HG03103 (cell line): ENCODE data around the gene OCRL.

ENCODE experiments used
- ATAC-seq: cut with Tn5 transposase; IDR thresholded peaks from one replicate; pipeline ENCODE4 v1.9.1; 2021; ENCODE audit warnings: low read depth; ENCODE audit not compliant: unreplicated experiment

OCRL gene

GRCh38 chrX:129581904-129582303 is 41.8 kb downstream of the OCRL start:
- no peak for ATAC-seq

DNA sequence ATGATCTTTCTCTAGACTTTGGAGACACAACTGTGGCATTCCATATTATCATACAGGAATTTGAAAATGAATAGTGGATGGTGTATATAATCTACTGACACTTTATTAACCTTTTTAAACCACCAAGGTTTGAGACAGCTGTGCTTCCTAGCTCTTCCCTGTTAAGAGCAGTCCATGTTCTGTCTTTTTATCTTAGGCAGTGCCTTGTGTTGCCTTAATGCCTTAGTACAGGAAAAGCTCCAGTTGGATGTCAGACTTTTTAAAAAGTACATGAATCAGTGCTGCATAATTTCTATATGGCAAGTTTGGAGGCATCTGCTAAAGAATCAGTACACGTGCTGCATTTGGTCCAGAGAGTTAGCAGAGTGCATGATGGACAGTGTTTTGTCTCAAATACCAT is 45.1 kb downstream of the OCRL start:
- ATAC-seq: no peak

GRCh38 chrX:129585691-129586090 is 45.6 kb downstream of the OCRL start:
- no peak for ATAC-seq

DNA sequence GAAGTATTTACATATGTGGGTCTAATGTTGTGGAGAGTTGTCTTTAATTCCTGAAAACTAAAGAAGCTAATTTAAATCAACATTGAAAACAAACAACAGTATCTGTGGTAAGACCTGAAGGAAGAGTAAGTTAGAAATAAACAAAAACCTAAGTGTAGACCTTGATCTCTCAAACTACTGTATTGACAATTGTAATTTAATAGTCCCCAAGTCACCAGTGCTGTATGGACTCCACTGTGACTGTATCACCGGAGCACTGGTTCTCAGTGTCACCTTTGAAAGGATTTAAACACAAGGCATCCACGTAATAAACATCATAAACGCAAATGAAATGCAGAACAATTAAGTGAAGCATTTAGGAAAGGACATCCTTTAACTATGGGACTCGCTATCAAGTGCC is 46.4 kb downstream of the OCRL start:
- ATAC-seq: no peak

DNA sequence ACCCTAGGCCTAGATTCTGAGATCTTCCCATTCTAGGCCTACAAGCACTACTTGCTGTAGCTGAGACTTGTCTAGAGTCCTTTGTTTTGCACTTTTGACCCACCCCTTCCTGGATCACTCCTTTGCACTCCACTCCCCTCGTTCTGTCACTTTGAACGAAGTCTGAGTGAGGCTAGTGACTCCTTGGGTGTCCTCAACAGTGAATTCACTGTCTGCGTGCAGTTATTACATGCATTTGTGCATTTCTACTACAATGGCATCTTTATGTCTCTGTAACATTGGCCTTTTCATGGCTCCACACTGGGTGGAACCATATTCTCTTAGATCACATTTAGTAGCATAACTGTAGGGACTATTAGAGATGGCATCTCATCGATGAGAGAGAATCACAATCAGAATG is 50.5 kb downstream of the OCRL start:
- ATAC-seq: no peak

DNA sequence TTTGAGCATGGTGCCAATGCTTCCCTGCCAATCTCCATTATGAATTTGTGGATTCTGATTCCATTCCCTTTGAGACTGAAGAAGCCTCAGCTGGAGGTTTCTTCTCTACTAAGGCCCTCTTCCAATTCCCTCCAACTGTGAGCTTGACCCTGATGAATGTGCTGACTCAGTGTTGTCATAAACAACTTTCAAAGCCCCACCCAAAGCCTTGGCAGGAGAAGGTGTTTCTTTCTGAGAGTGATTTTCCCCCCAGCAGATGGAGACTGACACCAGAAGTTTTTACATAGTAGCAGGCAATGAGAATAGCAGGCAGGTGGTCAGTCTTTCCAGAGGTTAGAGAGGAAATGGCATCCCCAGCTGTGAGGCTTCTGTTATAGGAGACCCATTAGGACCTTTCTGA is 53.1 kb downstream of the OCRL start:
- ATAC-seq: no peak

DNA sequence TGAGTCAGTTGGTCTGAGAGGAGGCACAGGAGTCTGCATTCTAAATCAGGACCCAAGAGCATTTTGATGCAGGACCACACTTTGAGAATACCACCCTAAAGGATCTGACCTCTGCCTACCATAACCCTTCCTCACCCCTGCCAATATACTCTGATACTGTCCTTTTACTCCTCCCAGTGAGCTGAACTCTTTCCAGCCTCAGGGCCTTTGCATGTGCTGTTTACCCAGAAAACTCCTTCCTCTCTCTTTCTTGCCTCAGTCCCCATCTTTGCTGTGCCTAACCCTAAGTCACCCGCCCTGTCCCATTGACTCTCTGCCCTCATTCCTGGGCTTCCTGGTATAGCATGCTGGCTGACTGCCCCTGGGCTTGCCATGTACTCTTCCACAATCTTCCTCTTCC is 54.7 kb downstream of the OCRL start:
- no peak for ATAC-seq

DNA sequence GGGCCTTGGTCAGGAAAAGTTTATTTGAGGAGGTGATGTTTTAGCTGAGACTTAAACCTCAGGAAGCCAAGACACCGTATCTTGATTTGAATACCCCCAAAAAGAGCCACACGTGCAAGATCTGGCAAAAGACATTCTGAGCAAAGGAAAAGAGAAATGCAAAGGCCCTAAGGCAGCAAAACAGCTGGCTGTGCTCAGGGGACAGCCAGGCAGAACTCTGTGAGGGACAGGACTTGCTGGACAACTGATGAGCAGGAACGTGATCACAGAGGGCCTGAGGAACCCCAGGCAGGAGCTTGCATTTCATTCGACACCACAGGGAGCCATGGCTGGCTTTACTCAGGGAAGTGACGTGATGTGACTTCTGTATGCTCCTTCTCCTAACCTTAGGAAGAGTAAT is 56.0 kb downstream of the OCRL start:
- no peak for ATAC-seq

GRCh38 chrX:129597905-129598304 is 57.8 kb downstream of the OCRL start:
- ATAC-seq: no peak

- ATAC-seq: no peak
Observed at GRCh38 chrX:129599499-129599898, 59.4 kb downstream of the OCRL start.

- no peak for ATAC-seq
Observed at GRCh38 chrX:129599996-129600395, 59.9 kb downstream of the OCRL start.

- ATAC-seq: no peak
Observed at GRCh38 chrX:129600981-129601424, 60.9 kb downstream of the OCRL start.

DNA sequence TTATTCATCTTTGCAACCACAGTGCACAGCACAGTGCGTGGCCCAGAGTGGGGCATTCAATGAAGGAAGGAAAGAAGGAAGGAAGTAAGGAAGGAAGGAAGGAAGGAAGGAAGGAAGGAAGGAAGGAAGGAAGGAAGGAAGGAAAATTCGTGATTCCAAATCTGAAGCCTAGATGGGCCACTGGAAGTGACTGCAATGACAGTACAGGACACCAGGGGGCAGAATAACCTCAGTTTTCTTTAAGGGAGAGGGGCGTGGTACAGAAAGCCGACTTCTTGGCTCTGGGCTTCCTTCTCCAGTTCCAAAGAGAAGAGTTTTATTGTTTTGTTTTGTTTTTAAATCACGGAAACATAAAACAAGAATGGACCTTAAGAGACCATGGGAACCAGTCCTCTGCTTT is 66.9 kb downstream of the OCRL start:
- ATAC-seq: no peak

- ATAC-seq: no peak
Observed at GRCh38 chrX:129608496-129608895, 68.4 kb downstream of the OCRL start.

GRCh38 chrX:129609395-129609794 is 69.3 kb downstream of the OCRL start:
- ATAC-seq: no peak

DNA sequence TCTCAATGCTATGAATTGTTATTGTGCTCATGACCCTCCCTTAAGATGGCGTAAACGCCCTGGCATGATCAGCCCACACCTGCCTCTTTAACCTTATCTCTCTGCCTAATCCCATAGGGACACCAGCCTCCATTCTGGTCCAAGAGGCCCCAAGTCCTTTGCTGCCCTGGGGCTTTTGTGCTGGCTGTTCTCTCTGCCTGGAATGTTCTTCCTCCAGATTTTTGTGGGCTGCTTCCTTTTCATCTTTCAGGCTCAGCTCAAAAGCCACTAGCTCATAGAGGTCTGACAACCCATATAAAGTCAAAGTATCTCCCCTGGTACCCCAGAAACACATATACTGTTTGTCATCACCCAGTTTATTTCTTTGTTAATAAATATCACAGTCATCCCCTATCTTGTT is 72.3 kb downstream of the OCRL start:
- no peak for ATAC-seq

- no peak for ATAC-seq
Observed at GRCh38 chrX:129613596-129613995, 73.5 kb downstream of the OCRL start.

DNA sequence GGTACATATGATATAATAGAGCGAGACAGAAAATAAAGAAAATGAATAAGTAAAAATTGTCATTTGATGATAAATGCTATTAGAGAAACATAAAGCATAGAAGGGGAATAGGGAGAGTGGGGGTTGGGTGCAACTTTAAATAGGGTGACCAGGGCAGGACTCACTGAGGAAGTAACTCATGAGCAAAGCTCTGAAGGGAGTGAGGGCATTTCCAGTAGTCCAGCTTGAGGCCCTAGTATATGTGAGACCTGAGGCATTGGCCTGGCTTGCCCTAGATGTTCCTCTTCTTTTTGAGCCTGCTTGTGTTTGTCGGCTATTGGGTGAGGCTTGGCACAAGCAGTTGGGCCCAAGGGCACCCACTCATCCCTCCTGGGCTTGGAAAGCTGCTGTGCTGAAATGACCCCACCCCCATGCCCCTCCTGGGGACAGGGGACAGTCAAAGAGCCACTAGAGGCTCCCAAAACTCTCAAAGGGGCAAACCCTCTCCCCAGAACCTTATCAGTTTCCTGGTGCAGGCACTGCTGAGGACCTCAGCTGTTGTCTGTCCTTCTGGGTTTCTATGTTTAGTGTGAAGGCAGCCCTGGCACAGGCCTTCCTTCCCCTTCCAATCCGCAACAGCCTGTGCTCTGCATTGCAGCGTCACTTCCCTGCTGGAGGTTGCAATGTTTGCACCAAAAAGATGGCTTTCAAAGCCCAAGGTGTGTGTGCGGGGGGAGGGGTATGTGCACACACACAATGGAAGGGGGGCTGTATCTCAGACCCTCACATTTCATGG is 74.6 kb downstream of the OCRL start:
- no peak for ATAC-seq

DNA sequence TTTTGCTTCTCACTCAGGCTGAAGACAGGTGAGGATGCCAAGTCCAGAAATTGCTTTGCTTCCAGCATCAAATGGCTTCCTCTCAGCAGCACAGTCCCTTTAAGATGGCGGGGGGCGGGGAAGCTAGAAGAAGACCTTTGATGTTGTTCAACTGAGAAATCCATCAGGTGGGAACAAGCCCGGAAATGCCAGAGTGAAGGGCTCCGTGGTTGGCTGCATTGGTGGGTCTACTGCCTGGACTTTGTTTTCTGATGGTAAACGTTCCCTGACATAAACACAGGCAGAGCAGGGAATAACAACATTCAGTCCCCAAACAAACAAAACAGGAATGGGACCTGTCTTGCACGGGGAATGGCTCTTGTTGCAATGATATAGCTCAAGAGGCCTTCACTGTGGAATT is 77.4 kb downstream of the OCRL start:
- no peak for ATAC-seq

DNA sequence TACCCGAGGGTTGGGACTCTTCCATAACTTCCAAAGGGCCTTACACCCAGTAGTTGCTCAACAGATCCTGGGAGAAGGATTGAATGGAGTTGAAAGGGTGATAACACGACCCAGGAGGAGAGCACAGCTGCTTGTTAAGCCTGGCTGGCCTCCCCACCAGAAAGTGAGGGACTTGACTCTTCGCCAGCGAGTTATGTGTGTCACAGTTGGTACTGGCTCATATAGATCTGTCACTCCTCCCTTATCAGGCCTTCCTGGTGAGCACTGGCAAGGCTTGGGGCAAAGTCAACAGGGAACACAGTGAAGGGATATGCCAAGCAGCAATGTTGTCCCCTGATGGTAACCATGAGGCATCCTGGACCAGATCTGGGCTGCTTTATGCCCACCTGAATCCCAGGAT is 78.9 kb downstream of the OCRL start:
- no peak for ATAC-seq

DNA sequence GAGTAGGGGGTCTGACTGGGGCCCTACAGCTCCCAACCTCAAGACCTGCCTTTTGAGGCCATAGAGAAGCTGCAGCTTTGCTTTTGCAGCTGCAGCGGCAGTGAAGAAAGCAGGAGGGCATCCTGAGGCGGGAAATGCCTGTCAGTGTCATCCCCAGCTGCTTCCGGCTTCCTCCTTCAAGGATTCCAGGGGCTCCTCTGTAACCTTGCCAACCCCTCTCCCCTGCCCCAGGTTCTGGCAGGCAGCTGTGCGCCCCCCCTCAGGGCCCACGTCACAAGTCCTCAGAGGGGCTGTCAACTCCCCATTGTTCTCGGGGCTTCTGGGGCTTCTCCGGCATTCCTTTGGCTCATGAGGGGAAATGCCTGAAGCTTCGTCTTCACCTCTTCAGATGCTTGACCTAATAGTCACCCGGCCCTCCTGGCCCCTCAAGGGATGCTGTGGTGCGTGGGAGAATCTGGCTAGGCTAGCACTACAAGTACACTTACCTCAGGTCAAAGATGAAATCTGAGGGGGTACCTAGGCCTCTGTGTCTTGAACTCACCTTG is 82.8 kb downstream of the OCRL start:
- ATAC-seq: no peak

DNA sequence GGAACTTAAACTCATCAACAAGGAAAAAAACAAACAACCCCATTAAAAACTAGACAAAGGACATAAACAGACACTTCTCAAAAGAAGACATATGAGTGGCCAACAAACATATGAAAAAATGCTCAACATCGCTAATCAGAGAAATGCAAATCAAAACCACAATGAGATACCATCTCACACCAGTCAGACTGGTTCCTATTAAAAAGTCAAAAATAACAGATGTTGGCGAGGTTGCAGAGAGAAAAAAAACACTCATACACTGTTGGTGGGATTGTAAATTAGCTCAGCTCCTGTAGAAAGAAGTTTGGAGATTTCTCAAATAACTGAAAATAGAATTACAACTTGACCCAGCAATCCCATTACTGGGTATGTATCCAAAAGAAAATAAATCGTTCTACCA is 86.0 kb downstream of the OCRL start:
- no peak for ATAC-seq

DNA sequence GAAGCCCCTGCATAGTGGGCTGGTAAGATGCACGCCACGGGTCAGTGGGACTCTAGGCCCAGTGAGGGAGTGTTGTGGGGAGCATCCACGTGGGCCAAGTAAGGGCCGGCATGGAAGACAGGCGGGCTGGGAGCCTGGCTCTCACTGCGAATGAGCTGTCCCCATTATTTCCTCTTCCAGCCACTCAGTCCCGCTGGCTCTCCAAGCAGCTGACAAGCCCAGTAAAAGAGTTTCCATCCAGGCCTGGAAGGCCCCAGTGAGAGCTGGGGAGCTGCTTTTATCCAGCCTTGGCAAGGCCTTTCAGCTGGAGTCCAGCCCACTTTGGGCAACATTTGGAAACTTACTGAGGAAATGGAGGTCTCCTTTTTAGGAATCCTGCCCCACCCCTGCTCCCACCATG is 89.8 kb downstream of the OCRL start:
- ATAC-seq: no peak
